HPDE6-E6E7 (cell line): Measurements from ENCODE around the gene CFAP53.

Experiments
- DNase-seq: peaks from one replicate; pipeline ENCODE4 v3.0.0; 2011; ENCODE audit warnings: missing footprints; ENCODE audit errors: extremely low spot score

CFAP53 gene

DNA sequence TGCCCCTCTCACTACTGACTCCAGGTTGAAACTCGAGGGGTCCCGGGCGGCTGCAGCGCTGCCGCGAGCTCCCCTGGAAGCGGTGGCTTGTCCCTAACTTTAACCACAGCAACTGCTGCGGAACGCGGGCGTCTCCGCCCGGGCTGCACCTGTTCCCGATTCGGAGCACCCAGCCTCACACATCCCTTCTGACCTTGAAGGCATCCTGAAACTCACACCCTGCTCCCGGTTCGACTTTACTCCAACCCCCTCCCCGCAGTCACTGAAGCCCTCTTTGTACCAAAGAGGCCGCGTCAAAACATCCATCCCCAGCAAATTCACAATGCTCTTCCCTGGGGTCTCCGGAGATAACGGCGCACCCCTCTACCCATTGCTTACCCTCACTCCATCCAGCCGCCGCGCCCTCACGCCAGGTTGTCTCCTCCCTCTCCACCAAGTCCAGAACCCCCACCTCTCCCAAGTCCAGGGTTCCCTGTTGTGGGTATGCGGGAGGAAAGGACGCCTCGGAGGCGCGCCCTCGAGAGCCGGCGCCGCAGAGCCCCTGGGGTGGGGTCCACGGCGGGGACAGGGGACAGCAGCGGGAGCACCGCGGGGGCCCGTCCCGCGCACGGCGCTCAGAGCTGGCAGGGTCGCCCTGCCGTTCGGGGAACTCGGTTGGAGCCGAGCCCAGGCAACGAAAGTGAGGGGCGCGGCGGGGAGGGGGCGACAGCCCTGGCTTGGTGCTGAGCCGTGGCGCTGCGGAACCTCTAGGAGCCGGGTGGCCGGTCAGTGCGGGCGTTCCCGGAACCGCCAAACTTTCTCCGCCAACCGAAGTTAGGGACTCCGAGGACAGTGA, 72.3 kb downstream of the CFAP53 start:
- DNase-seq, result no peak

GRCh38 chr18:50192995-50193795, 73.1 kb downstream of the CFAP53 start:
- DNase-seq, result no peak

- no peak for DNase-seq
Observed at GRCh38 chr18:50190926-50191325, 75.4 kb downstream of the CFAP53 start.

DNA sequence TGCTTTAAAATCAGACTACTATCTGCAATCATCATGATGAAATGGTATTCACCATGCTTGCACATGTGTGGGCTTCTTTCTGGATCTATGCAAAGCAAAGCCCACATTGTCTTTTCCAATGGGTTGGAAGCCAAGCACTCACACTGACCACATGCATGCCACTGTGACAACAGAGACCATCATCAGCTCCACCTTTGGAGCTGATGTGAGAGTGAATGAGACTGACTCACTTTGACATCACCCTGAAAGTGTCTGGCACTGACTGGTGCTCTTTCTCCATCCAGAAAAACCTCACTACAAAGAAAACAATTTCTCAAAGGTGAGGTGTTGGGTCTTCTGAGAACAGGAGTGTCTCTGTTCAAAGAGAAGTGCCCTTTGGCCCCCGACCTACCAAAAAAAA, 76.1 kb downstream of the CFAP53 start:
- DNase-seq, result no peak

DNA sequence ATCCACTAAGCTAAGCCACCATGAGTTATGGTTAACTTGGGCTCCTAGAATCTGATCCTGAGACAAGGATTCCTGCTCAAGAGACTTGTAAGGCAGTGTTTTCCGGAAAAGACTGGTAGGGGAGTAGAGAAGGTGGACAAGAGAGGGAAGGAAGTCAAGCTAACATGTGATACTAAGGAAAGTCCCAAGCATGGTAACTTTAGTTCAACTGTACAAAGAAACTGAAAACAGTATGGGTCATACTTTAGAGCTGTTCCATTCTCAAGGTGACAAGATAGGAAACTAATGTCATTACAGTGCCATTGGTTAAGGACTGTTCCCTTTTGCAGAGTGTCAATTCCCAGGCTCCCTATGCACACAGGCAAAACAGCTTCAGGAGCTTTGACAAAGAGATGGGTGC, 77.1 kb downstream of the CFAP53 start:
- DNase-seq, result no peak

DNA sequence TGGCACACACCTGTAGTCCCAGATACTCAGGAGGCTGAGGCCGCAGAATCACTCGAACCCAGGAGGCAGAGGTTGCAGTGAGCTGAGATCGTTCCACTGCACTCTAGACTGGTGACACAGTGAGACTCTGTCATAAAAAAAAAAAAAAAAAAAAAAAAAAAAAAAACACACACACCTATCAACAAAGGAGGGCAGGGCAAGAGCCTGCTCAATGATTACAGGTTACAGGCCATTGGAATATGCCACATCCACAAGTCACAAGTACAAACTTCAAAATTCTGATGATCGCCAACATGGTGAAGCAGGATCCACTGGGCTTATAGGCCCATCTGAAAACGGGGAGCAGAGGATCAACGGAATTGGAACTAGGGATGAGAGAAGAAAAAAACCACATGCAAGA, 77.6 kb downstream of the CFAP53 start:
- no peak for DNase-seq

GRCh38 chr18:50187659-50188058, 78.6 kb downstream of the CFAP53 start:
- no peak for DNase-seq

DNA sequence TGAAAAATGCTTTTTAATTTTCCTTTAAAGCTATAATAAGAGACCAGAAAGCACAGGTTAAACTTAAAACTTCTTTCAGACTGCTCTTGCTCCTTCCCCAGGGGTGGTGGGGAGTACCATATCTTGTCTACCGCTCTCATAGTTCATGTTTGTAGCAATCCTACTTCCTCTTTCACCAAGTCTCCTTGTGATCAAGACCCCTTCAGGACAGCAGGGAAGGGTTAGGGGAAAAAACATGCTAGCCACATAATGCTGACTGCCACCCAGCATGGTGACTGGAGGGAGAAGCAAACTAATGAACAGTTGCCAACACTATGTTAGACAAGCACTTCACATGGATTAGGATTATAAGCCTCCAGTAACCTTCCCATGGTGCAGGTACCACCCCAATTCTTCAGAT, 79.9 kb downstream of the CFAP53 start:
- no peak for DNase-seq

DNA sequence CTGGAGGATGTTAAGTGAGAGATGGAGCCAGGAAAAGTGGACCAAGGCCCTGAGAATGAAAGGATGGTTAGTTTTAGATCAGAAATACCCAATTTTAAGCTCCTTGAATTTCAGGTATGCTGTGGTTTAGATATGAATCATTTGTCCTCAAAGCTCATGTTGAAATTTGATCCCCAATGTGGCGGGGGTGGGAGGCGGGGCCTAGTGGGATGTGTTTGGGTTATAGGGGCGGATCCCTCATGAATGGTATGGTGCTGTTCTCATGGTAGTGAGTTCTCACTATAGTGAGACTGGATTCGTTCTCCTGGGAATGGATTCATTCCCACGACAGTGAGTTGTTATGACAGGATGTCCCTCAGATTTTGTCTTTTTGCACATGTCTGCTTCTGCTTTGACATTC, 82.7 kb downstream of the CFAP53 start:
- peak; percentile 39 for DNase-seq

DNA sequence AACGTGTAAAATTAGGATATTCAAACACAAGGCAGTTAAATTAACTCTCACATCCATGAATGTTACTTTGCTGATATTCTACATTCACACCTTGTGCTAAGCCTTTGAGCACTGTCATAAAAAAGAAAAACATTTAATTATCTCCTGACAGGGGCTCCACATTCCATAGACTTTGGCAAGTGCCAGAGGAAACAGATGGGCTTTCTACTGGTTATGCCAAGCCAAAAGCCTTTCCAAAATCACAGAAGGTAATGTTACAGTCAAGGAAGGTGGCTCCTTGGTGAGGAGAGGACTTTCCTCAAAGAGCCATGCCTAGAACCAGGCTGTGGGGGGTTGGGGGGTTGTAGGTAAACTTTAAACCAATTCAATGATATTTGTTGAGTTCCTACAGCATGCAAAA, 83.8 kb downstream of the CFAP53 start:
- DNase-seq, result no peak

DNA sequence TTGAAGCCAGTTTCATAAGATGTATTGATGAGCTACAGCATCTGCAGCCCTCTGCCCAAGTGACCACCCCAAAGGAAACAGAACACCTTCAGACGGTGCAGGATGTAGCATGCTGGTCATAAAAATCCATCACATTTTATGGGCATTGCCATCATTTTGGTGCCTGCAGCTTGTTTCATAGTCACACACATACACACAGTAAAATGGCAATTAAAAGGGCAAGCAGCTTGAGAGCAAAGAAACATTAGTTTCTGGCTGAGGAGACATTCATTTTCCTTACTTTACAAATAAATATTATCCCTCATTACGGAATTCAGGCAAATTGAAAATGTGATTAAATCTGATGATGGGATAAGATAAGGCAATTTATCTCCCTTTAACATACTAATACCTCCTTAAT, 84.7 kb downstream of the CFAP53 start:
- DNase-seq, result no peak

DNA sequence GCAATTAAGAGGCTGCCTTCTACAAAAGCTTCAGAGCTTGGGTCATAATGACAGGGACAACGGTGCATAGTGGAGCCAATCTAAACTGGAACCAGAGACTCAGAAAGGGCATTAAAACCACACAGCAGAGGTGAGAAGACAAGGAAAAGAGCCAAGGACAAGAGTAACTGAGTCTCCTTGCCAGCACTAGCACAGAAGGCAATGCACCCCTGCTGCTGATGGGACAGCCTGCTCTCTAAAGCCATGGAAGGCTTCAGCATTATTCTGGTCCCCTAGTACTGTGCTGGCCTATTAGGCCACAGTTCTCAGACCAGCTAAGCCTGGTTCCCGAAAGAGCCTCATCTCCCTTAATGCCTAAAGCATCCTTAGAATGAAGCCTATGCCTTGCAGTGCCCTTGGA, 86.8 kb downstream of the CFAP53 start:
- DNase-seq, result no peak

- DNase-seq, result no peak
Observed at GRCh38 chr18:50177294-50177992, 88.9 kb downstream of the CFAP53 start.
